Effector memory CD8-positive, alpha-beta T cell (primary cell): Measurements from ENCODE around the gene CEP135.

Experiments used
- ATAC-seq: fragments of 150-1000 bp; cut with Tn5 transposase; replicated peaks from 2 replicates; pipeline ENCODE4 v1.10.0; 2021; ENCODE audit warnings: mild to moderate bottlenecking, moderate library complexity
- DNase-seq, 3 experiments: peaks; one replicate each; pipeline ENCODE4 v3.0.0; 2021
- H3K27ac Mint-ChIP-seq, 2 donors: one replicate each; pipeline ENCODE4 v1.8.0; 2022; ENCODE audit warnings: mild to moderate bottlenecking in 2 of 2, mixed read lengths in 2 of 2, moderate library complexity in 2 of 2
- H3K27me3 Mint-ChIP-seq, 2 donors: one replicate each; pipeline ENCODE4 v1.8.0; 2022; ENCODE audit warnings: mixed read lengths in 2 of 2
- H3K36me3 Mint-ChIP-seq: one replicate; pipeline ENCODE4 v1.8.0; 2022; ENCODE audit warnings: mild to moderate bottlenecking, moderate library complexity, mixed read lengths; ENCODE audit not compliant: insufficient read depth
- H3K4me1 Mint-ChIP-seq, 2 donors: one replicate each; pipeline ENCODE4 v1.8.0; 2022; ENCODE audit warnings: low read depth in 2 of 2, mixed read lengths in 2 of 2
- H3K4me3 Mint-ChIP-seq, 2 donors: one replicate each; pipeline ENCODE4 v1.8.0; 2022; ENCODE audit warnings: mild to moderate bottlenecking in 2 of 2, mixed read lengths in 2 of 2, moderate library complexity in 2 of 2
- H3K9me3 Mint-ChIP-seq, 2 donors: one replicate each; pipeline ENCODE4 v1.8.0; 2022; ENCODE audit warnings: mixed read lengths in 2 of 2

CEP135 gene

GRCh38 chr4:55993994-55994663 lies 45.4 kb downstream of the CEP135 start:
- Mint-ChIP-seq H3K9me3 (no peaks in the 10 kb centered on the region), H3K27ac (peak overlapping the region; percentile 71 to 84), H3K27me3 (no peaks in the 10 kb centered on the region), H3K4me1 (peaks cover 0 to 7% of the 10 kb centered on the region in 2 donors), H3K4me3 (peak overlapping the region in 1 of 2 donors; percentile 41), H3K36me3 (peaks cover 25% of the 10 kb centered on the region)
- DNase-seq: no peak
- peak; percentile 33 for ATAC-seq

GRCh38 chr4:55996646-55997045 lies 47.9 kb downstream of the CEP135 start:
- Mint-ChIP-seq H3K27me3 (no peaks in the 10 kb centered on the region), H3K4me3 (no peak overlapping the region), H3K9me3 (no peaks in the 10 kb centered on the region), H3K36me3 (peaks cover 28% of the 10 kb centered on the region), H3K27ac (no peak overlapping the region), H3K4me1 (peaks cover 6 to 7% of the 10 kb centered on the region in 2 donors)
- ATAC-seq (no peak), DNase-seq (no peak)

- no peak overlapping the region for H3K27ac Mint-ChIP-seq
- H3K4me1 Mint-ChIP-seq: peaks cover 3 to 15% of the 10 kb centered on the region in 2 donors
- H3K9me3 Mint-ChIP-seq: no peaks in the 10 kb centered on the region
- H3K27me3 Mint-ChIP-seq: no peaks in the 10 kb centered on the region
- peaks cover 19% of the 10 kb centered on the region for H3K36me3 Mint-ChIP-seq
- ATAC-seq: no peak
- DNase-seq: no peak
- no peak overlapping the region for H3K4me3 Mint-ChIP-seq
Observed at GRCh38 chr4:56003606-56004005, 54.9 kb downstream of the CEP135 start.

GRCh38 chr4:56004235-56004634 lies 55.5 kb downstream of the CEP135 start:
- no peaks in the 10 kb centered on the region for H3K27me3 Mint-ChIP-seq
- H3K4me1 Mint-ChIP-seq: peaks cover 3 to 15% of the 10 kb centered on the region in 2 donors
- peaks cover 19% of the 10 kb centered on the region for H3K36me3 Mint-ChIP-seq
- peak overlapping the region in 1 of 2 donors; percentile 66 for H3K27ac Mint-ChIP-seq
- DNase-seq (no peak), ATAC-seq (no peak)
- H3K9me3 Mint-ChIP-seq: no peaks in the 10 kb centered on the region
- H3K4me3 Mint-ChIP-seq: no peak overlapping the region

- DNase-seq (no peak), ATAC-seq (no peak)
- Mint-ChIP-seq H3K27ac (no peak overlapping the region), H3K27me3 (no peaks in the 10 kb centered on the region), H3K9me3 (no peaks in the 10 kb centered on the region), H3K4me3 (no peak overlapping the region), H3K36me3 (peaks cover 36% of the 10 kb centered on the region), H3K4me1 (peaks cover 0 to 4% of the 10 kb centered on the region in 2 donors)
Observed at GRCh38 chr4:56007154-56007553, 58.4 kb downstream of the CEP135 start.

GRCh38 chr4:56008206-56008605 lies 59.5 kb downstream of the CEP135 start:
- peaks cover 0 to 4% of the 10 kb centered on the region in 2 donors for H3K4me1 Mint-ChIP-seq

GRCh38 chr4:56026596-56026995 lies 77.9 kb downstream of the CEP135 start:
- peaks cover 0 to 2% of the 10 kb centered on the region in 2 donors for H3K9me3 Mint-ChIP-seq
- peaks cover 0 to 4% of the 10 kb centered on the region in 2 donors for H3K4me1 Mint-ChIP-seq
- peaks cover 46% of the 10 kb centered on the region for H3K36me3 Mint-ChIP-seq
- H3K27me3 Mint-ChIP-seq: no peaks in the 10 kb centered on the region
- no peak overlapping the region for H3K27ac Mint-ChIP-seq
- ATAC-seq (no peak), DNase-seq (no peak)
- H3K4me3 Mint-ChIP-seq: no peak overlapping the region

More at GRCh38 chr4:56008206-56008605, 59.5 kb downstream of the CEP135 start:
- Mint-ChIP-seq H3K36me3 (peaks cover 43% of the 10 kb centered on the region), H3K9me3 (no peaks in the 10 kb centered on the region), H3K27ac (no peak overlapping the region), H3K4me3 (no peak overlapping the region), H3K27me3 (no peaks in the 10 kb centered on the region)
- no peak for ATAC-seq
- DNase-seq: no peak

- Mint-ChIP-seq H3K36me3 (peaks cover 42% of the 10 kb centered on the region), H3K27me3 (no peaks in the 10 kb centered on the region), H3K4me1 (peaks cover 0 to 4% of the 10 kb centered on the region in 2 donors), H3K4me3 (no peak overlapping the region), H3K27ac (no peak overlapping the region), H3K9me3 (peaks cover 0 to 2% of the 10 kb centered on the region in 2 donors)
- no peak for DNase-seq
- no peak for ATAC-seq
Observed at GRCh38 chr4:56028165-56028564, 79.4 kb downstream of the CEP135 start.

- ATAC-seq (no peak), DNase-seq (no peak)
- Mint-ChIP-seq H3K27ac (no peak overlapping the region), H3K36me3 (no peaks in the 10 kb centered on the region), H3K4me3 (no peak overlapping the region), H3K4me1 (no peaks in the 10 kb centered on the region), H3K27me3 (peaks cover 11 to 20% of the 10 kb centered on the region in 2 donors), H3K9me3 (no peaks in the 10 kb centered on the region)
Observed at GRCh38 chr4:56038487-56039162, 89.9 kb downstream of the CEP135 start.

- Mint-ChIP-seq H3K27ac (no peak overlapping the region), H3K4me3 (no peak overlapping the region), H3K36me3 (no peaks in the 10 kb centered on the region), H3K27me3 (peaks cover 23 to 33% of the 10 kb centered on the region in 2 donors), H3K4me1 (no peaks in the 10 kb centered on the region), H3K9me3 (no peaks in the 10 kb centered on the region)
- DNase-seq: no peak
- no peak for ATAC-seq
Observed at GRCh38 chr4:56040842-56041241, 92.1 kb downstream of the CEP135 start.

GRCh38 chr4:56042225-56042624 lies 93.5 kb downstream of the CEP135 start:
- Mint-ChIP-seq H3K4me3 (no peak overlapping the region), H3K36me3 (no peaks in the 10 kb centered on the region), H3K9me3 (no peaks in the 10 kb centered on the region), H3K27ac (no peak overlapping the region), H3K27me3 (peaks cover 36 to 44% of the 10 kb centered on the region in 2 donors), H3K4me1 (no peaks in the 10 kb centered on the region)
- DNase-seq (no peak), ATAC-seq (no peak)

- H3K27ac Mint-ChIP-seq: no peak overlapping the region
- H3K9me3 Mint-ChIP-seq: no peaks in the 10 kb centered on the region
- H3K27me3 Mint-ChIP-seq: peaks cover 55 to 66% of the 10 kb centered on the region in 2 donors
- ATAC-seq (no peak), DNase-seq (no peak)
- peaks cover 5% of the 10 kb centered on the region for H3K36me3 Mint-ChIP-seq
- peaks cover 9% of the 10 kb centered on the region in 2 donors for H3K4me1 Mint-ChIP-seq
- peak overlapping the region; percentile 62 to 65 for H3K4me3 Mint-ChIP-seq
Observed at GRCh38 chr4:56048383-56048701, 99.6 kb downstream of the CEP135 start.

- DNase-seq (no peak), ATAC-seq (peak; percentile 70)
- Mint-ChIP-seq H3K4me3 (peak overlapping the region; percentile 62 to 65), H3K36me3 (peaks cover 5% of the 10 kb centered on the region), H3K4me1 (peaks cover 9% of the 10 kb centered on the region in 2 donors), H3K27me3 (peaks cover 54 to 66% of the 10 kb centered on the region in 2 donors), H3K27ac (no peak overlapping the region), H3K9me3 (no peaks in the 10 kb centered on the region)
Observed at GRCh38 chr4:56048702-56049431, 100.1 kb downstream of the CEP135 start.
